Right atrium auricular region (tissue), 2 donors: Measurements from ENCODE around the gene TNS1. TPM values are rescaled to one million over a fixed set of nuclear protein-coding genes. Genes with fewer than 3 reads are reported as not detected.

Experiments used
- DNase-seq: peaks from one replicate; pipeline ENCODE4 v3.0.0-alpha.2; 2019; ENCODE audit warnings: low spot score
- H3K27ac ChIP-seq, 2 donors: fragments of 200-600 bp; sonication (generic); 1 replicate in 1 of 2; 2 replicates in 1 of 2; pipeline ENCODE4 v1.5.1; 2016 to 2019
- H3K27me3 ChIP-seq, 2 donors: fragments of 200-600 bp; sonication (generic); one replicate each; pipeline versions ENCODE4 v1.5.1 to v1.6.0; 2017 to 2019
- H3K36me3 ChIP-seq: fragments of 200-600 bp; sonication (generic); one replicate; pipeline ENCODE4 v1.5.1; 2016
- H3K4me1 ChIP-seq, 2 donors: fragments of 200-600 bp; sonication (generic); one replicate each; pipeline versions ENCODE4 v1.5.1 to v1.6.0; 2017 to 2019
- H3K4me3 ChIP-seq, 2 donors: fragments of 200-600 bp; sonication (generic); 1 replicate in 1 of 2; 2 replicates in 1 of 2; pipeline ENCODE4 v1.5.1; 2017 to 2019; ENCODE audit warnings: mild to moderate bottlenecking in 1 of 2, moderate library complexity in 1 of 2
- H3K9me3 ChIP-seq, 2 donors: fragments of 200-600 bp; sonication (generic); one replicate each; pipeline ENCODE4 v1.5.1; 2019
- CTCF ChIP-seq, 2 donors: fragments of 200-600 bp; sonication (generic); IDR thresholded peaks; one replicate each; pipeline ENCODE4 v1.5.1; 2019; ENCODE audit warnings: antibody characterized with exemption in 2 of 2
- total RNA-seq, 2 donors: library from RNA; depleted of rRNA; stranded (reverse); fragments of >200 nt; gene quantifications; one replicate each; pipeline ENCODE4 v1.1.0, GENCODE V29; 2016

TNS1 gene
- total RNA-seq, 2 donors from 2014 or later = 393 to 720 TPM

DNA sequence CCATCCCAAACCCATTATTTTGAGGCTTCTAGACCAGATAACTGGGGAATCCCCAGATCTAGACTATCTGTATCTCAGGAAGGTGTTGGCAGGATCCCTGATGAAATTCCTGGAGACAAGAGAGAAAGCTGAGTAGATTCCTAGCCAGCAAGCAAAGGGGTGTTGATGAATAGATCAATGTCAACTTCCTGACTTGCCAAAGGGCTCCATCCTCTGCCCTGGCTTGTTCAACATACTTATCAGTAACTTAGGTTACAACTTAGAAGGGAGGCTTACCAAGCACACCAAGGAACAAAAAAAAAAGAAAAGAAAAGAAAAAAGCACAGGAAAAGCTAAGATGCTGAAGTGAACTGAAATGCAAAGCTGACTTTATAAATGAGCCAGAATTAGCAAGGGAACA lies 53.3 kb downstream of the TNS1 start:
- DNase-seq = no peak
- H3K4me1 ChIP-seq = peaks cover 0 to 95% of the 10 kb centered on the region in 2 donors
- no peaks in the 10 kb centered on the region for H3K27me3 ChIP-seq
- TF ChIP-seq CTCF (IDR thresholded peaks at IDR 0.05) = no peak
- H3K9me3 ChIP-seq = no peaks in the 10 kb centered on the region
- H3K4me3 ChIP-seq = no peak overlapping the region
- H3K36me3 ChIP-seq = no peaks in the 10 kb centered on the region
- H3K27ac ChIP-seq = no peak overlapping the region

GRCh38 chr2:217948897-217949296 lies 53.9 kb downstream of the TNS1 start:
- Histone ChIP-seq H3K27ac (no peak overlapping the region), H3K4me3 (no peak overlapping the region), H3K9me3 (no peaks in the 10 kb centered on the region), H3K36me3 (no peaks in the 10 kb centered on the region), H3K27me3 (no peaks in the 10 kb centered on the region), H3K4me1 (peaks cover 0 to 94% of the 10 kb centered on the region in 2 donors)
- no peak for TF ChIP-seq CTCF (IDR thresholded peaks at IDR 0.05)
- no peak for DNase-seq

GRCh38 chr2:217948351-217948791 lies 54.4 kb downstream of the TNS1 start:
- Histone ChIP-seq H3K4me3 (no peak overlapping the region), H3K4me1 (peaks cover 0 to 93% of the 10 kb centered on the region in 2 donors), H3K27ac (no peak overlapping the region), H3K36me3 (no peaks in the 10 kb centered on the region), H3K27me3 (no peaks in the 10 kb centered on the region), H3K9me3 (no peaks in the 10 kb centered on the region)
- TF ChIP-seq CTCF (IDR thresholded peaks at IDR 0.05) = no peak
- no peak for DNase-seq

DNA sequence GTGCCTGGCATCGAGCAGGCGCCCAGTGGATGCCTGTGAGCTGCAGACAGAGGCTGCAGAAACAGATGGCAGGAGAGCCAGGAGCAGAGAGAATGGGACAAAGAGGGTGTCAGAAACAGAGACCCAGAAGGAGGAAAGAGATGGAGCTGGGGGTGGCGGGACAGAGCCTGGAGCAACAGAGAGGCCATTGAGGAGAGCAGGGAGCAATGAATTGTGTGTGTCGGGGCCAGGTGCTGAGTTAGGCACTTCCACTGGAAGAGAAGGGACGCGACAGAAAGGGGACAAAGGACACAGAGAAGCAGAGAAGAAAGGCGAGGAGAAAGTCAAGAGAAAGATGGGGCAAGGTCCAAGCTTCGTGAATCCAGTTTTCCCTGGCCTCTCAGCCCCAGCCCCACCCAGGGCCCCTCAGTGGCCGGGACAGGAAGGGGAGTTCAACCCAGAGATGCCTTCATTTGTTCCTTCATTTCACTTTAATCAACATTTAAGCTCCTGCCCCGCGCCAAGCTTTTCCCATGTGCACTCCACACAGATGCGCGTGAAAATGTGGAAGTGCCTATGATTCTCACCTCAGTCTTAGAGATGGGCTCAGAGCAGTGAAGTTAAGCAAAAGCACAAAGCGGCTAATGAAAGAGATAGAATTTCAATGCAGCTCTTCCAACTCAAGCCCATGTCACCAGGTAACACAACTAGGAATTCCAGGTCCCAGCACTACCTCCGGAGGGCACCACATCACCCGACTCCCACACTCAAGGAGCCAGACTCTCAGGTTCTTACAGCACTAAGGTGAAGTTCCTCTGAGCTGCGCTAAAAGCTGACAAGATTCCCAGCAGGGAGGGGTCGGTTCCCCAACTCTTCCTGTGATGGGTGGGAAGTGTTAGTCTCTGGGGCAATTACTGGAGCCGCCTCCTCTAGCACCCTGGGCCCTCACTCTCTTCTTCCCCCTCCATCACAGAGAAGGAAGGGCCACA lies 55.1 kb downstream of the TNS1 start:
- H3K9me3 ChIP-seq = no peaks in the 10 kb centered on the region
- peaks cover 0 to 93% of the 10 kb centered on the region in 2 donors for H3K4me1 ChIP-seq
- no peak overlapping the region for H3K27ac ChIP-seq
- no peak for DNase-seq
- no peaks in the 10 kb centered on the region for H3K27me3 ChIP-seq
- H3K4me3 ChIP-seq = no peak overlapping the region
- TF ChIP-seq CTCF (IDR thresholded peaks at IDR 0.05) = no peak
- H3K36me3 ChIP-seq = no peaks in the 10 kb centered on the region

GRCh38 chr2:217946051-217946450 lies 56.7 kb downstream of the TNS1 start:
- Histone ChIP-seq H3K4me1 (peaks cover 0 to 93% of the 10 kb centered on the region in 2 donors), H3K4me3 (no peak overlapping the region), H3K27me3 (no peaks in the 10 kb centered on the region), H3K9me3 (no peaks in the 10 kb centered on the region), H3K27ac (no peak overlapping the region), H3K36me3 (no peaks in the 10 kb centered on the region)
- no peak for TF ChIP-seq CTCF (IDR thresholded peaks at IDR 0.05)
- DNase-seq = no peak
